GM06990 (cell line): ENCODE results near the gene SPARC.
"Not testable (repeated sequence)": the region's sequence is repeated elsewhere in the genome, so short reads cannot be mapped to it uniquely, and the experiment has no call there.

Experiments
- DNase-seq: peaks from one replicate; pipeline ENCODE4 v3.0.0-alpha.2; 2011; ENCODE audit not compliant: insufficient read length; ENCODE audit errors: extremely low read depth
- H3K27me3 ChIP-seq: replicated peaks from 2 replicates; pipeline ENCODE4 v1.6.0; 2011; ENCODE audit warnings: low read length; ENCODE audit not compliant: control insufficient read depth, insufficient read depth
- H3K36me3 ChIP-seq: 2 replicates; pipeline ENCODE4 v1.5.1; 2011; ENCODE audit warnings: low read length; ENCODE audit not compliant: control insufficient read depth, insufficient read depth
- H3K4me3 ChIP-seq: replicated peaks from 2 replicates; pipeline ENCODE4 v1.5.1; 2011; ENCODE audit warnings: low read depth, mild to moderate bottlenecking, control low read depth, low read length
- CTCF ChIP-seq: IDR thresholded peaks from 2 replicates; pipeline ENCODE4 v1.5.1; 2011; ENCODE audit warnings: low read length, control low read depth, mild to moderate bottlenecking, inconsistent platforms; ENCODE audit not compliant: insufficient read depth, poor library complexity, severe bottlenecking

The SPARC gene

GRCh38 chr5:151683986-151684588, 2.6 kb downstream of the SPARC start:
- DNase-seq = no peak
- Histone ChIP-seq H3K36me3 (no peaks in the 10 kb centered on the region; the same call in 1 of the 2 replicates), H3K27me3 (no peaks in the 10 kb centered on the region), H3K4me3 (no peak overlapping the region)
- no peak for TF ChIP-seq CTCF

GRCh38 chr5:151683444-151683843, 3.3 kb downstream of the SPARC start:
- no peak overlapping the region for H3K4me3 ChIP-seq
- no peak for DNase-seq
- no peaks in the 10 kb centered on the region for H3K27me3 ChIP-seq
- H3K36me3 ChIP-seq = no peaks in the 10 kb centered on the region; the same call in 1 of the 2 replicates
- TF ChIP-seq CTCF = no peak

- no peak for TF ChIP-seq CTCF
- DNase-seq = no peak
- H3K36me3 ChIP-seq = no peaks in the 10 kb centered on the region; the same call in 1 of the 2 replicates
Observed at GRCh38 chr5:151682751-151683331, 3.9 kb downstream of the SPARC start.

GRCh38 chr5:151682240-151682639, 4.5 kb downstream of the SPARC start:
- no peak for DNase-seq
- H3K27me3 ChIP-seq = no peaks in the 10 kb centered on the region
- TF ChIP-seq CTCF = no peak
- H3K36me3 ChIP-seq = no peaks in the 10 kb centered on the region; the same call in 1 of the 2 replicates
- H3K4me3 ChIP-seq = no peak overlapping the region

More at GRCh38 chr5:151682751-151683331, 3.9 kb downstream of the SPARC start:
- H3K27me3 ChIP-seq = no peaks in the 10 kb centered on the region
- no peak overlapping the region for H3K4me3 ChIP-seq

- no peak for TF ChIP-seq CTCF
- no peaks in the 10 kb centered on the region; the same call in 1 of the 2 replicates for H3K36me3 ChIP-seq
- no peak overlapping the region for H3K4me3 ChIP-seq
- DNase-seq = no peak
- no peaks in the 10 kb centered on the region for H3K27me3 ChIP-seq
Observed at GRCh38 chr5:151680944-151681427, 5.7 kb downstream of the SPARC start.

GRCh38 chr5:151680156-151680505, 6.6 kb downstream of the SPARC start:
- DNase-seq, H3K36me3 ChIP-seq, H3K27me3 ChIP-seq, H3K4me3 ChIP-seq: not testable (repeated sequence)
